ENCODE results near the gene RFK.

RFK gene

GRCh38 chr9:76425677-76426453 lies 31.6 kb upstream of the RFK start:
- Histone ChIP-seq H3K9ac (ENCODE audit: low read length) (no peak overlapping the region), H3K27ac (ENCODE audit: low read depth, low read length) (no peak overlapping the region), H3K27me3 (ENCODE audit: control insufficient read depth, insufficient read depth, low read length) (no peaks in the 10 kb centered on the region), H3K4me3 (ENCODE audit: low read depth, low read length) (no peak overlapping the region), H3K36me3 (ENCODE audit: control insufficient read depth, insufficient read depth, low read length) (no peaks in the 10 kb centered on the region), H3K9me3 (ENCODE audit: control insufficient read depth, insufficient read depth, low read depth, low read length) (no peaks in the 10 kb centered on the region), H3K4me1 (ENCODE audit: control insufficient read depth, insufficient read depth, low read length) (no peaks in the 10 kb centered on the region)

- Histone ChIP-seq H3K27ac (ENCODE audit: low read depth, low read length) (no peak overlapping the region), H3K9me3 (ENCODE audit: control insufficient read depth, insufficient read depth, low read depth, low read length) (no peaks in the 10 kb centered on the region), H3K9ac (ENCODE audit: low read length) (no peak overlapping the region), H3K27me3 (ENCODE audit: control insufficient read depth, insufficient read depth, low read length) (no peaks in the 10 kb centered on the region), H3K4me1 (ENCODE audit: control insufficient read depth, insufficient read depth, low read length) (no peaks in the 10 kb centered on the region), H3K36me3 (ENCODE audit: control insufficient read depth, insufficient read depth, low read length) (no peaks in the 10 kb centered on the region), H3K4me3 (ENCODE audit: low read depth, low read length) (no peak overlapping the region)
These were observed 30.3 kb upstream of the RFK start for GRCh38 chr9:76424491-76424890.

- no peak overlapping the region for H3K4me3 ChIP-seq (ENCODE audit: low read depth, low read length)
- no peak overlapping the region for H3K9ac ChIP-seq (ENCODE audit: low read length)
- H3K36me3 ChIP-seq (ENCODE audit: control insufficient read depth, insufficient read depth, low read length) = no peaks in the 10 kb centered on the region
- no peaks in the 10 kb centered on the region for H3K4me1 ChIP-seq (ENCODE audit: control insufficient read depth, insufficient read depth, low read length)
- no peaks in the 10 kb centered on the region for H3K27me3 ChIP-seq (ENCODE audit: control insufficient read depth, insufficient read depth, low read length)
- no peak overlapping the region for H3K27ac ChIP-seq (ENCODE audit: low read depth, low read length)
- H3K9me3 ChIP-seq (ENCODE audit: control insufficient read depth, insufficient read depth, low read depth, low read length) = no peaks in the 10 kb centered on the region
These were observed 29.3 kb upstream of the RFK start for GRCh38 chr9:76423216-76424177.

- Histone ChIP-seq H3K4me1 (ENCODE audit: control insufficient read depth, insufficient read depth, low read length) (peaks cover 8% of the 10 kb centered on the region), H3K27me3 (ENCODE audit: control insufficient read depth, insufficient read depth, low read length) (no peaks in the 10 kb centered on the region), H3K36me3 (ENCODE audit: control insufficient read depth, insufficient read depth, low read length) (no peaks in the 10 kb centered on the region), H3K9ac (ENCODE audit: low read length) (no peak overlapping the region), H3K27ac (ENCODE audit: low read depth, low read length) (no peak overlapping the region), H3K9me3 (ENCODE audit: control insufficient read depth, insufficient read depth, low read depth, low read length) (no peaks in the 10 kb centered on the region), H3K4me3 (ENCODE audit: low read depth, low read length) (no peak overlapping the region)
These were observed 25.7 kb upstream of the RFK start for GRCh38 chr9:76419782-76420380.

- Histone ChIP-seq H3K27ac (ENCODE audit: low read depth, low read length) (peak overlapping the region; percentile 43; the same call in 1 of the 2 replicates), H3K9ac (ENCODE audit: low read length) (no peak overlapping the region), H3K27me3 (ENCODE audit: control insufficient read depth, insufficient read depth, low read length) (no peaks in the 10 kb centered on the region), H3K36me3 (ENCODE audit: control insufficient read depth, insufficient read depth, low read length) (no peaks in the 10 kb centered on the region), H3K4me3 (ENCODE audit: low read depth, low read length) (no peak overlapping the region), H3K9me3 (ENCODE audit: control insufficient read depth, insufficient read depth, low read depth, low read length) (peaks cover 6% of the 10 kb centered on the region; the same call in 1 of the 2 replicates), H3K4me1 (ENCODE audit: control insufficient read depth, insufficient read depth, low read length) (peaks cover 8% of the 10 kb centered on the region)
These were observed 23.2 kb upstream of the RFK start for GRCh38 chr9:76417394-76417793.

GRCh38 chr9:76415731-76416130 lies 21.5 kb upstream of the RFK start:
- Histone ChIP-seq H3K4me3 (ENCODE audit: low read depth, low read length) (no peak overlapping the region), H3K4me1 (ENCODE audit: control insufficient read depth, insufficient read depth, low read length) (peaks cover 8% of the 10 kb centered on the region), H3K9me3 (ENCODE audit: control insufficient read depth, insufficient read depth, low read depth, low read length) (peaks cover 6% of the 10 kb centered on the region; the same call in 1 of the 2 replicates), H3K36me3 (ENCODE audit: control insufficient read depth, insufficient read depth, low read length) (no peaks in the 10 kb centered on the region), H3K9ac (ENCODE audit: low read length) (no peak overlapping the region), H3K27me3 (ENCODE audit: control insufficient read depth, insufficient read depth, low read length) (no peaks in the 10 kb centered on the region), H3K27ac (ENCODE audit: low read depth, low read length) (no peak overlapping the region)

GRCh38 chr9:76415154-76415553 lies 20.9 kb upstream of the RFK start:
- H3K9ac ChIP-seq (ENCODE audit: low read length) = no peak overlapping the region
- H3K27ac ChIP-seq (ENCODE audit: low read depth, low read length) = no peak overlapping the region
- H3K27me3 ChIP-seq (ENCODE audit: control insufficient read depth, insufficient read depth, low read length) = no peaks in the 10 kb centered on the region

GRCh38 chr9:76414661-76415060 lies 20.4 kb upstream of the RFK start:
- H3K36me3 ChIP-seq (ENCODE audit: control insufficient read depth, insufficient read depth, low read length) = no peaks in the 10 kb centered on the region
- no peak overlapping the region for H3K27ac ChIP-seq (ENCODE audit: low read depth, low read length)
- H3K9ac ChIP-seq (ENCODE audit: low read length) = no peak overlapping the region
- peaks cover 8% of the 10 kb centered on the region for H3K4me1 ChIP-seq (ENCODE audit: control insufficient read depth, insufficient read depth, low read length)
- H3K4me3 ChIP-seq (ENCODE audit: low read depth, low read length) = no peak overlapping the region
- no peaks in the 10 kb centered on the region for H3K27me3 ChIP-seq (ENCODE audit: control insufficient read depth, insufficient read depth, low read length)
- H3K9me3 ChIP-seq (ENCODE audit: control insufficient read depth, insufficient read depth, low read depth, low read length) = peaks cover 6% of the 10 kb centered on the region; the same call in 1 of the 2 replicates

More at GRCh38 chr9:76415154-76415553, 20.9 kb upstream of the RFK start:
- no peaks in the 10 kb centered on the region for H3K36me3 ChIP-seq (ENCODE audit: control insufficient read depth, insufficient read depth, low read length)
- peaks cover 6% of the 10 kb centered on the region; the same call in 1 of the 2 replicates for H3K9me3 ChIP-seq (ENCODE audit: control insufficient read depth, insufficient read depth, low read depth, low read length)
- no peak overlapping the region for H3K4me3 ChIP-seq (ENCODE audit: low read depth, low read length)
- H3K4me1 ChIP-seq (ENCODE audit: control insufficient read depth, insufficient read depth, low read length) = peaks cover 8% of the 10 kb centered on the region

- no peak overlapping the region for H3K4me3 ChIP-seq (ENCODE audit: low read depth, low read length)
- no peaks in the 10 kb centered on the region for H3K36me3 ChIP-seq (ENCODE audit: control insufficient read depth, insufficient read depth, low read length)
- no peak overlapping the region for H3K27ac ChIP-seq (ENCODE audit: low read depth, low read length)
- no peaks in the 10 kb centered on the region for H3K27me3 ChIP-seq (ENCODE audit: control insufficient read depth, insufficient read depth, low read length)
- peaks cover 8% of the 10 kb centered on the region for H3K4me1 ChIP-seq (ENCODE audit: control insufficient read depth, insufficient read depth, low read length)
- H3K9ac ChIP-seq (ENCODE audit: low read length) = no peak overlapping the region
- H3K9me3 ChIP-seq (ENCODE audit: control insufficient read depth, insufficient read depth, low read depth, low read length) = peaks cover 6% of the 10 kb centered on the region; the same call in 1 of the 2 replicates
These were observed 19.4 kb upstream of the RFK start for GRCh38 chr9:76413658-76414057.

- H3K4me3 ChIP-seq (ENCODE audit: low read depth, low read length) = no peak overlapping the region
- H3K4me1 ChIP-seq (ENCODE audit: control insufficient read depth, insufficient read depth, low read length) = peaks cover 1% of the 10 kb centered on the region; the same call in 1 of the 2 replicates
- H3K9me3 ChIP-seq (ENCODE audit: control insufficient read depth, insufficient read depth, low read depth, low read length) = peaks cover 6% of the 10 kb centered on the region; the same call in 1 of the 2 replicates
- no peaks in the 10 kb centered on the region for H3K27me3 ChIP-seq (ENCODE audit: control insufficient read depth, insufficient read depth, low read length)
- no peak overlapping the region for H3K9ac ChIP-seq (ENCODE audit: low read length)
- H3K27ac ChIP-seq (ENCODE audit: low read depth, low read length) = no peak overlapping the region
- H3K36me3 ChIP-seq (ENCODE audit: control insufficient read depth, insufficient read depth, low read length) = no peaks in the 10 kb centered on the region
These were observed 18.4 kb upstream of the RFK start for GRCh38 chr9:76412638-76413037.

Measured in HUES6 (cell line).